Type B pancreatic cell (in vitro differentiated cells): ENCODE measurements around the gene TTLL5. TPM values are rescaled to one million over a fixed set of nuclear protein-coding genes. Genes with fewer than 3 reads are reported as not detected.

Experiments
- DNase-seq: peaks from one replicate; pipeline ENCODE4 v3.0.0; 2021; ENCODE audit warnings: mixed read lengths; ENCODE audit not compliant: unreplicated experiment; ENCODE audit errors: extremely low spot score
- H3K27ac Mint-ChIP-seq: 2 replicates; pipeline ENCODE4 v1.8.0; 2021; ENCODE audit warnings: mild to moderate bottlenecking, mixed read lengths
- H3K27me3 Mint-ChIP-seq: 2 replicates; pipeline ENCODE4 v1.8.0; 2021; ENCODE audit warnings: mixed read lengths
- H3K36me3 Mint-ChIP-seq: 2 replicates; pipeline ENCODE4 v1.8.0; 2021; ENCODE audit warnings: mixed read lengths
- H3K4me1 Mint-ChIP-seq: one replicate; pipeline ENCODE4 v1.8.0; 2021; ENCODE audit warnings: mixed read lengths; ENCODE audit not compliant: unreplicated experiment
- H3K4me3 Mint-ChIP-seq: 2 replicates; pipeline ENCODE4 v1.8.0; 2021; ENCODE audit warnings: mild to moderate bottlenecking, mixed read lengths
- H3K9me3 Mint-ChIP-seq: 2 replicates; pipeline ENCODE4 v1.8.0; 2021; ENCODE audit warnings: mixed read lengths
- total RNA-seq: library from RNA; stranded (reverse); gene quantifications from 2 replicates; pipeline ENCODE4 v1.2.1, GENCODE V29; 2021; ENCODE audit warnings: low replicate concordance
- TF ChIP-seq, protein P1 (sequence below): fragments of 200-600 bp; sonication (generic); conservative IDR thresholded peaks from 2 replicates; pipeline ENCODE4 v1.5.0; 2021; ENCODE audit warnings: antibody characterized with exemption, mild to moderate bottlenecking

TTLL5 gene
- total RNA-seq, 1 donor from 2014 or later: 44.7 TPM

DNA sequence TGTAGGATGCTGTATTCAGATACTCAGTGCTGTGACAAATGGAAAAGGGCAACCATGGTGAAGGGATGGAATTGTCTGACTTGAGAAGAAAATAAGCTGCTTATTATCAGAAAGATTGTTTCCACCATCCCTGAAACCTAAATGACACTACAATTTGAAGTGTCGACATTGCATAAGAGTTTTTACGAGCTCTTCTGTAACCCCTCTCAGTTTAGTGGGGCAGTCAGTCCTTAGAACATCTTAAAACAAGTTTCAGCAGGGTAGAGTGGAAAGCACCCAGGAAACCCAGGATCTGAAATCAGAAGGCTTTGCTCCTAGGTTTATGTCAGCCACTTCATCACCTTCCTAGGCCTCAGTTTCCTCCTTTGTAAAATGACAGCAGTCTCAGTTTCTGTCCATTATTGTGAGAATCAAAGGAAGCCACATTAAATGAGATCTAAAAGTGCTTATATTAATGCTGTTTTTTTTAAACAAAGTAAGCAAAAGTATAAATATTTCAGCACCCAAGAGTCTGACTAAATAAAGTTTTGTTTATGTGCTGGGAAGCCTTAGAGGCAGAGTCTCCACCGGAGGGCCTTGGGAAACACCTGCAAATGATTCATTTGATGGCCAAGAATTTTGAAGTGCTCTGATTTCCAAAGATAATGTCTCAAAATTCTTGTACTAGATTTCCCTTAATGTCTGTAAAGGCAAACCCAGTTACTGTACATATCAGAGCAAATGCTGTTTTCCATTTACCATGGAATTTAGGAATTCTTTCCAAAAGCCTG, 326.3 kb downstream of the TTLL5 start:
- H3K27ac Mint-ChIP-seq: no peak overlapping the region
- TF ChIP-seq, protein P1, sequence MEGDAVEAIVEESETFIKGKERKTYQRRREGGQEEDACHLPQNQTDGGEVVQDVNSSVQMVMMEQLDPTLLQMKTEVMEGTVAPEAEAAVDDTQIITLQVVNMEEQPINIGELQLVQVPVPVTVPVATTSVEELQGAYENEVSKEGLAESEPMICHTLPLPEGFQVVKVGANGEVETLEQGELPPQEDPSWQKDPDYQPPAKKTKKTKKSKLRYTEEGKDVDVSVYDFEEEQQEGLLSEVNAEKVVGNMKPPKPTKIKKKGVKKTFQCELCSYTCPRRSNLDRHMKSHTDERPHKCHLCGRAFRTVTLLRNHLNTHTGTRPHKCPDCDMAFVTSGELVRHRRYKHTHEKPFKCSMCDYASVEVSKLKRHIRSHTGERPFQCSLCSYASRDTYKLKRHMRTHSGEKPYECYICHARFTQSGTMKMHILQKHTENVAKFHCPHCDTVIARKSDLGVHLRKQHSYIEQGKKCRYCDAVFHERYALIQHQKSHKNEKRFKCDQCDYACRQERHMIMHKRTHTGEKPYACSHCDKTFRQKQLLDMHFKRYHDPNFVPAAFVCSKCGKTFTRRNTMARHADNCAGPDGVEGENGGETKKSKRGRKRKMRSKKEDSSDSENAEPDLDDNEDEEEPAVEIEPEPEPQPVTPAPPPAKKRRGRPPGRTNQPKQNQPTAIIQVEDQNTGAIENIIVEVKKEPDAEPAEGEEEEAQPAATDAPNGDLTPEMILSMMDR: no peak
- no peak for DNase-seq
- peak overlapping the region; percentile 22 for H3K4me3 Mint-ChIP-seq
- H3K4me1 Mint-ChIP-seq: peaks cover 19% of the 10 kb centered on the region
- peaks cover 5% of the 10 kb centered on the region for H3K36me3 Mint-ChIP-seq
- H3K9me3 Mint-ChIP-seq: no peaks in the 10 kb centered on the region
- no peaks in the 10 kb centered on the region for H3K27me3 Mint-ChIP-seq

DNA sequence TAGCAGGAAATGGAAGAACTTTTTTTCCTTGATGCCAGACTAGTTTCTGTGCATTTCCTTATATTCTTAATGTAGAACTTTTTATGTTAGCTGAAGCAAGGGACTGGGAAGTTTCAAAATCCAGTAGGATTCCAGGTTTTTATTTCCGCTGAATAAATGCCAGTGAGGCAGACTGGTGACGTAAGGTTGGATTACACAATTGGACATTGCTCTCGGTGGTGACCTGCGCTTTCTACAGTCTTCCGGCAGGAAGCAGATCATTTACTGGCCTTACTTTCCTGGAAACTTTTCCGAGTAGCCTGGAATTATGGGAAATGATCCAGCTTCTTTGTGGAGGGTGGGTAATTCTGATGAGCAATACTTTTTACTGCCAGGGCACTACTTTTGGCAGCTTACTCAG, 328.1 kb downstream of the TTLL5 start:
- no peaks in the 10 kb centered on the region for H3K9me3 Mint-ChIP-seq
- TF ChIP-seq, protein P1: no peak
- H3K27ac Mint-ChIP-seq: no peak overlapping the region
- H3K4me1 Mint-ChIP-seq: peaks cover 19% of the 10 kb centered on the region
- DNase-seq: no peak
- H3K27me3 Mint-ChIP-seq: no peaks in the 10 kb centered on the region
- peaks cover 13% of the 10 kb centered on the region for H3K36me3 Mint-ChIP-seq
- no peak overlapping the region for H3K4me3 Mint-ChIP-seq

DNA sequence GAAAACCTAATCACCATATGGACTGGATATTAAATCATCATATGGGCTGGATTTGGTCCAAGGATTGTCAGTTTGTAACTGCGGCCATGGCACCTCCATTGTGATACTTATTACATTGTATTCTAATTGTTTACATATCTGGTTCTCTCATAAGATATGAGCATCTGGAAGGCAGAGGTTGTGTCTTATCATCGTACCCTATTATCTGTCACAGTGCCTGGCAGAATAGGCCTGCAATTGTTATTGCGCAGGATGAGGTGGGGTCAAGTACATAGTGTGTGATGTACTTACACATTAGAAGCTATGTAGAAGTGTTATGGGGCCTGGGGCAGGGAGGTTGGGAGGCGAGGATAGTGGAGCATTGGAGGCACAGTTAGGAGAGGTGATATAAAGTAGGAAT, 329.3 kb downstream of the TTLL5 start:
- Mint-ChIP-seq H3K27ac (no peak overlapping the region), H3K27me3 (no peaks in the 10 kb centered on the region), H3K9me3 (no peaks in the 10 kb centered on the region), H3K4me3 (no peak overlapping the region), H3K4me1 (peaks cover 16% of the 10 kb centered on the region), H3K36me3 (peaks cover 22% of the 10 kb centered on the region)
- TF ChIP-seq, protein P1: no peak
- DNase-seq: no peak

DNA sequence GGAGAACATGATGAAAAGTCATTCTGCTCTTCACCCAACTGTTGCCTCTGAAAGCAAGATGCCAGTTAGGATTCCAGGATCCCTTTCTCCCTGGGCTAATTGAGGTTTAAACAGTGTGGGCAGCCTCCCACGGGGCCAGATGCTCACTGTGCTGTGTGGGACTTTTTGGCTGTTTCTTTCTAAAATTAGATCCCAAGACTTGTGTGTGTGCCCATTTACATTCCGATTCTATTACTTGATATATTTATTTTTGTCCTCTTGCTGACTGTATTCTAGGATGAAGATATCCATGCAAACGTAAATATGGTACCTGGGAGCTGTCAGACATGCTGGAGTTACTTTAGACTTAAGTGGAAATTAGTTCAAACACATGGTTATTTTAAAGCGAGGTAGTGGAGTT, 330.7 kb downstream of the TTLL5 start:
- DNase-seq: no peak
- H3K4me1 Mint-ChIP-seq: peaks cover 10% of the 10 kb centered on the region
- H3K27ac Mint-ChIP-seq: no peak overlapping the region
- H3K36me3 Mint-ChIP-seq: peaks cover 26% of the 10 kb centered on the region
- TF ChIP-seq, protein P1: no peak
- H3K4me3 Mint-ChIP-seq: no peak overlapping the region
- no peaks in the 10 kb centered on the region for H3K27me3 Mint-ChIP-seq
- no peaks in the 10 kb centered on the region for H3K9me3 Mint-ChIP-seq

DNA sequence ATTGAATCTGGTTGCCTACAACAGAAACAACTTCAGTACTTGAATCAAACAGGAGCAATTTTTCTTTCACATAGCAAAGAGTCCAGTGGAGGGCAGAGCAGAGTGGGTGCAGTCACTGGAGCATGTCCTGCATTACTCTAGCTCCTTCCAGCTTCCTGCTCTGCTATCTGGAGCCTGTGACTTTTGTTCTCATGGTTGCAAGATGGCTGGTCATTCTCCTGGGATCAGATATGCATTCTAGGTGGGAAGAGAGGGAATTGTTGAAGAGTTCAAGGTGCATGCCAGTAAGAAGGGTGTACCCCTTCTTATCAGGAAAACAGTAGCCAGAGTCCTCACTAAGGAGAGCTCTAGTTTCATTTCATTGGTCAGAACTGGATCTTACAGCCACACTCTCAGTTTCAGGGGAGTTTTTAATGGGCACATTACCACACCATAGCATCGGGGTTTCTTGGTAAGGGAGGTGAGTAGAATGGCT, 332.6 kb downstream of the TTLL5 start:
- Mint-ChIP-seq H3K4me3 (no peak overlapping the region), H3K27ac (no peak overlapping the region), H3K9me3 (no peaks in the 10 kb centered on the region), H3K4me1 (peaks cover 5% of the 10 kb centered on the region), H3K36me3 (peaks cover 38% of the 10 kb centered on the region), H3K27me3 (no peaks in the 10 kb centered on the region)
- DNase-seq: no peak
- TF ChIP-seq, protein P1: no peak
